Heart left ventricle (tissue), 16 donors: ENCODE data around the gene STK38. TPM values are rescaled to one million over a fixed set of nuclear protein-coding genes. Genes with fewer than 3 reads are reported as not detected.

Source experiments
- ATAC-seq, 4 donors: fragments of 200-7000 bp; cut with Tn5 transposase; one replicate each; pipeline ENCODE4 v1.9.1; 2020 to 2022; ENCODE audit warnings: moderate library complexity in 4 of 4, mild to moderate bottlenecking in 3 of 4, moderate number of reproducible peaks in 1 of 4
- DNase-seq, 5 donors: peaks; one replicate each; pipeline ENCODE4 v3.0.0-alpha.2; 2020
- H3K27ac ChIP-seq, 12 donors: fragments of 200-600 bp; sonication (generic) in 4 of 12; one replicate each; pipeline versions ENCODE4 v1.5.0 to v1.8.0; 2016 to 2022; ENCODE audit warnings: mild to moderate bottlenecking in 2 of 12
- H3K27me3 ChIP-seq, 9 donors: fragments of 200-600 bp; sonication (generic) in 2 of 9; one replicate each; pipeline versions ENCODE4 v1.5.1 to v1.8.0; 2016 to 2022; ENCODE audit warnings: mild to moderate bottlenecking in 3 of 9
- H3K36me3 ChIP-seq, 9 donors: fragments of 200-600 bp; sonication (generic) in 2 of 9; one replicate each; pipeline versions ENCODE4 v1.5.0 to v1.8.0; 2018 to 2022; ENCODE audit warnings: mild to moderate bottlenecking in 2 of 9
- H3K4me1 ChIP-seq, 12 donors: fragments of 200-600 bp; sonication (generic) in 4 of 12; one replicate each; pipeline versions ENCODE4 v1.5.0 to v1.8.0; 2016 to 2022; ENCODE audit warnings: mild to moderate bottlenecking in 3 of 12
- H3K4me3 ChIP-seq, 12 donors: fragments of 200-600 bp; sonication (generic) in 4 of 12; one replicate each; pipeline versions ENCODE4 v1.5.0 to v1.8.0; 2017 to 2022; ENCODE audit warnings: mild to moderate bottlenecking in 9 of 12, moderate library complexity in 4 of 12
- H3K9me3 ChIP-seq, 12 donors: fragments of 200-600 bp; sonication (generic) in 4 of 12; one replicate each; pipeline versions ENCODE4 v1.5.0 to v1.8.0; 2016 to 2022; ENCODE audit warnings: mild to moderate bottlenecking in 1 of 12
- POLR2A ChIP-seq, 2 donors: fragments of 450-650 bp; IDR thresholded peaks; one replicate each; pipeline ENCODE4 v1.6.1; 2017; ENCODE audit warnings: antibody characterized with exemption in 2 of 2, mild to moderate bottlenecking in 2 of 2, moderate library complexity in 2 of 2
- WGBS, 4 donors: extraction: QIAGEN DNeasy Blood & Tissue Kit in 2 of 4; methylation state at CpG; one replicate each; pipeline versions ENCODE4 v1.1.5 to v1.1.7; 2013 to 2018; 5-methylcytosine and 5-hydroxymethylcytosine counted together
- intact Hi-C, 10 donors: fragments of 100-400 bp; cut with DNase I; formaldehyde crosslinking; loops; one replicate each; pipeline versions ENCODE4 v1.11.1 to v1.14.2; 2022
- polyA plus RNA-seq, 2 donors: library from polyadenylated mRNA; stranded (reverse); fragments of 200-250 nt; gene quantifications; one replicate each; pipeline ENCODE4 v1.2.3, GENCODE V29; 2013
- total RNA-seq, 9 donors: library from RNA; depleted of rRNA in 2 of 9; stranded (reverse); fragments of >200 nt in 2 of 9; fragmentation: NEBNext Ultra II Directional in 3 of 9; extraction: Animal tissue kit (Norgen Biotek cat#: 25700) in 3 of 9; gene quantifications; one replicate each; pipeline versions ENCODE4 v1.1.0 to v1.2.4, GENCODE V29; 2016 to 2023
- TF ChIP-seq, protein P1 (sequence below), 12 donors: fragments of 200-600 bp; sonication (generic) in 4 of 12; IDR thresholded peaks; one replicate each; pipeline versions ENCODE4 v1.5.0 to v1.8.0; 2018 to 2022; ENCODE audit warnings: antibody characterized with exemption in 12 of 12, mild to moderate bottlenecking in 5 of 12
- donor health status: ischemic (EF 13 %, LVEDD 7.1; RV severe dilation, severe dysfunction).
- donor health status: healthy with polysubstance abuse.
- donor health status: DM: no; HTN: yes; CAD: no.
- donor health status: DM: no; HTN: no; CAD: no.
- donor health status: ischemic (EF 25% LVEDD 6.9; RV normal size, moderate dysfunction).
- donor health status: ischemic (EF 25% LVEDD 5.7; RV mildly dilated, moderate dysfunction).
- donor health status: healthy.
- donor health status: DM: yes; HTN: yes; CAD: no.
- donor health status: ischemic (EF 35%, LVEDD 5.7; RV mildly dilated, moderate dysfunction).
- donor health status: nonischemic (EF 11% LVEDD 7.7; RV severe dilation, severe dysfunction).
- donor health status: DM: yes; HTN: yes; CAD: no.
- donor health status: PGD.
- donor health status: ischemic (EF 29% LVEDD 5.4; RV normal size, mild dysfunction).
- donor health status: nonischemic (EF 23%, LVEDD 6.1; RV moderate dilation, normal function).

Gene STK38
- total and polyA plus RNA-seq, 11 donors: 14.3 to 32.8 (median 21.2) TPM

DNA sequence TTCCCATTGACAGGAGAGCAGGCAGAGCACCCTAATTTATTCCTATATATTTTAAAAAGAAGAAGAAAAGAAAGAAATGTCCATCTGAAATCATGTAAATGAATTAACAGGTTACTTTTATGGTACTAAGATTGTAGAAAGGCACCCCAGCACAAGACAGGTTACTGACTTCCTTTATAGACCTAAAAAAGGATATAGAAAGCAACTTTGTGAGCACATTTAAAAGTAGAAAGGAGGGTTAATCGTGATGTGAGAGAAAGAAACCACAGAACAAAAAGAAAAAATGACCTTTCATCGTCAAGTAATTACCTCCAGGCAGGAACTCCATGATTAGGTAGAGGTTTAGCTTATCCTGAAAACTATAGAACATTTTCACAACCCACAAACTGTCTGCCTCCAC is 29.9 kb downstream of the STK38 start:
- WGBS, 4 donors: 84 to 92% (median 88%) methylated on average over 2 of the region's 2 CpGs
- Histone ChIP-seq H3K4me1 (peaks cover 0 to 13% (median 0%) of the 10 kb centered on the region in 12 donors), H3K36me3 (peaks cover 0 to 98% (median 84%) of the 10 kb centered on the region in 9 donors), H3K27ac (no peak overlapping the region), H3K27me3 (no peaks in the 10 kb centered on the region), H3K4me3 (no peak overlapping the region), H3K9me3 (no peaks in the 10 kb centered on the region)
- ATAC-seq (no peak), DNase-seq (no peak)
- intact Hi-C loops: no loop called here
- TF ChIP-seq, protein P1, sequence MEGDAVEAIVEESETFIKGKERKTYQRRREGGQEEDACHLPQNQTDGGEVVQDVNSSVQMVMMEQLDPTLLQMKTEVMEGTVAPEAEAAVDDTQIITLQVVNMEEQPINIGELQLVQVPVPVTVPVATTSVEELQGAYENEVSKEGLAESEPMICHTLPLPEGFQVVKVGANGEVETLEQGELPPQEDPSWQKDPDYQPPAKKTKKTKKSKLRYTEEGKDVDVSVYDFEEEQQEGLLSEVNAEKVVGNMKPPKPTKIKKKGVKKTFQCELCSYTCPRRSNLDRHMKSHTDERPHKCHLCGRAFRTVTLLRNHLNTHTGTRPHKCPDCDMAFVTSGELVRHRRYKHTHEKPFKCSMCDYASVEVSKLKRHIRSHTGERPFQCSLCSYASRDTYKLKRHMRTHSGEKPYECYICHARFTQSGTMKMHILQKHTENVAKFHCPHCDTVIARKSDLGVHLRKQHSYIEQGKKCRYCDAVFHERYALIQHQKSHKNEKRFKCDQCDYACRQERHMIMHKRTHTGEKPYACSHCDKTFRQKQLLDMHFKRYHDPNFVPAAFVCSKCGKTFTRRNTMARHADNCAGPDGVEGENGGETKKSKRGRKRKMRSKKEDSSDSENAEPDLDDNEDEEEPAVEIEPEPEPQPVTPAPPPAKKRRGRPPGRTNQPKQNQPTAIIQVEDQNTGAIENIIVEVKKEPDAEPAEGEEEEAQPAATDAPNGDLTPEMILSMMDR (IDR thresholded peaks at IDR 0.05): no peak
- no peak for TF ChIP-seq POLR2A (IDR thresholded peaks at IDR 0.05)

DNA sequence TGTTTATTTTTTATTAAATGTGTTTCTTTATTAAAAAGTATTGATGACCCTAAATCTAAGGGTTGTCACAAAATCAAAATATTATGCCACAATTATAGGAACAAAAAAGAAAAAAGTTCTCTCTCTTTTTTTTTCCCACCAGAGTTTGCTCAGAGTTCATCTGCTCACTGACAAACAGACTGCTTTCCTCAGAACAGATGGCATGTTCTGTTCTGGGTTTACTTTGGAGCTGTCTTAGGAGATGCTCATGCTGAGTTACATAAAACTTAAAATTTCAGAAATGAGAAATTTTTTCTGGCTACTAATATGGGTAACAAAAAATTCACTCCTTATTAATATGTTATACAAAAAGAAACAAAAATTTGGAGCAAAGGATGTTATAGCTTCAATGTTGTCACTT is 30.3 kb downstream of the STK38 start:
- H3K4me1 ChIP-seq: peaks cover 0 to 13% (median 0%) of the 10 kb centered on the region in 12 donors
- TF ChIP-seq, protein P1 (IDR thresholded peaks at IDR 0.05): no peak
- TF ChIP-seq POLR2A (IDR thresholded peaks at IDR 0.05): no peak
- H3K27ac ChIP-seq: no peak overlapping the region
- DNase-seq (no peak), ATAC-seq (no peak)
- intact Hi-C loops: no loop called here
- no peaks in the 10 kb centered on the region for H3K9me3 ChIP-seq
- no peak overlapping the region for H3K4me3 ChIP-seq
- H3K27me3 ChIP-seq: no peaks in the 10 kb centered on the region
- peaks cover 0 to 98% (median 84%) of the 10 kb centered on the region in 9 donors for H3K36me3 ChIP-seq

DNA sequence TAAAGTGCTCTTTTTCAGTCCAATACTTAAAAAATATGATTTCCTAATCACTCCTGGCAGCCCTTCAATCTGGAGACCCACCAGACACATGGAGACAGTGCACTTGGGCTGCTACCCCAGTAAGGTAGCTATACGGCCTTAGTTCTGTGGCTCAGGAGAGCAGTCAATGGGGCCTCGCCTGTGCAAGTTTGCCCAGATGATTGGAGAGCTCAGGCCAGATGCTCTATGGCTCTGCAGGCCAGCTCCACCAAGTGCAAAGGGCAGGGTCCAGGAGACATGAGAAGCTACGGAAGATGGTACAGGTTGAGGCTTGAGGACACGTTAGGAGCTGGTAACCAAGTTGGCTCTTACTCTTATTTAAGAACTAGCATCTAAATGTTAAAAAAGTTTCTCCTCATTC is 30.7 kb downstream of the STK38 start:
- TF ChIP-seq POLR2A (IDR thresholded peaks at IDR 0.05): no peak
- TF ChIP-seq, protein P1 (IDR thresholded peaks at IDR 0.05): no peak
- Histone ChIP-seq H3K36me3 (peaks cover 0 to 98% (median 84%) of the 10 kb centered on the region in 9 donors), H3K27me3 (no peaks in the 10 kb centered on the region), H3K4me3 (no peak overlapping the region), H3K9me3 (no peaks in the 10 kb centered on the region), H3K27ac (no peak overlapping the region), H3K4me1 (peaks cover 0 to 13% (median 0%) of the 10 kb centered on the region in 12 donors)
- intact Hi-C loops: no loop called here
- DNase-seq: no peak
- WGBS, 4 donors: 91 to 95% (median 94%) methylated on average over 4 of the region's 4 CpGs
- ATAC-seq: peak in 2 of 4 donors; percentile 18 to 29

DNA sequence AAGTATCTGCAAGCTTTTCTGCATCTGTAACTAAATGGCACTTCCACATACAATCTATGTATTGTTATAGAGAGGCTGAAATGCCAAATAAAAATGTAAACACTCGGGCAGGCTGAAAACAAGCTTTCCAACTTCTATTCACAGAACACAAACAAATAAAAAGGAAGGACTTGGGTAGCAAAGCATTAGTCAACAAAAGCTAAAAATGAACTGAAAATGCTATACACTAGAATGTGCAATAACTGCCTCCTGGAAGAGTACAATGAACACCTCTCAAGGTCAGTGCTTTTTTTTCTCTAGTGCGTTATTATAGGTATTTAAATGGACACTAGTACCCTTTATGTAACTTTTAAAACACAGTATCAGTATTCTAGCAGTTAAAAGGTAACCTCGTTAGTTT is 31.4 kb downstream of the STK38 start:
- no peak overlapping the region for H3K27ac ChIP-seq

More for the DNA sequence above, 31.4 kb downstream of the STK38 start:
- Histone ChIP-seq H3K9me3 (no peaks in the 10 kb centered on the region), H3K36me3 (peaks cover 0 to 98% (median 84%) of the 10 kb centered on the region in 9 donors), H3K4me1 (peaks cover 0 to 13% (median 0%) of the 10 kb centered on the region in 12 donors), H3K27me3 (no peaks in the 10 kb centered on the region), H3K4me3 (no peak overlapping the region)
- TF ChIP-seq POLR2A (IDR thresholded peaks at IDR 0.05): no peak
- TF ChIP-seq, protein P1 (IDR thresholded peaks at IDR 0.05): no peak
- ATAC-seq: no peak
- DNase-seq: no peak
- intact Hi-C loops: no loop called here
- WGBS, 4 donors: 70 to 81% (median 77%) methylated on average over 3 of the region's 3 CpGs
